ENCODE measurements around the gene AUTS2. TPM values are rescaled to one million over a fixed set of nuclear protein-coding genes. Genes with fewer than 3 reads are reported as not detected.

Gene AUTS2
- total RNA-seq, 1 experiment from 2014 or later: not detected

- no peak for DNase-seq (ENCODE audit: low read depth in 1 of 2, low spot score in 2 of 2)
- H3K36me3 ChIP-seq: no peaks in the 10 kb centered on the region
- no peak overlapping the region for H3K27ac ChIP-seq
- no peak overlapping the region for H3K4me3 ChIP-seq
- H3K27me3 ChIP-seq (replicated peaks): no peaks in the 10 kb centered on the region
- H3K4me1 ChIP-seq (replicated peaks): no peaks in the 10 kb centered on the region
- H3K9me3 ChIP-seq (replicated peaks): peaks cover 3% of the 10 kb centered on the region; the same call in 1 of the 2 replicates
These were observed 1112.4 kb downstream of the AUTS2 start for GRCh38 chr7:70710651-70711050.

- Histone ChIP-seq H3K27ac (no peak overlapping the region), H3K4me3 (no peak overlapping the region), H3K36me3 (no peaks in the 10 kb centered on the region), H3K27me3 (replicated peaks) (no peaks in the 10 kb centered on the region), H3K9me3 (replicated peaks) (peaks cover under 1% of the 10 kb centered on the region; the same call in 1 of the 2 replicates), H3K4me1 (replicated peaks) (no peaks in the 10 kb centered on the region)
- DNase-seq (ENCODE audit: low read depth in 1 of 2, low spot score in 2 of 2): no peak
These were observed 1113.2 kb downstream of the AUTS2 start for GRCh38 chr7:70711452-70711851.

GRCh38 chr7:70712942-70713341, 1114.7 kb downstream of the AUTS2 start:
- no peak for DNase-seq (ENCODE audit: low read depth in 1 of 2, low spot score in 2 of 2)
- no peak overlapping the region for H3K27ac ChIP-seq
- H3K4me3 ChIP-seq: no peak overlapping the region
- no peaks in the 10 kb centered on the region; the same call in 1 of the 2 replicates for H3K9me3 ChIP-seq (replicated peaks)
- no peaks in the 10 kb centered on the region for H3K36me3 ChIP-seq
- no peaks in the 10 kb centered on the region for H3K27me3 ChIP-seq (replicated peaks)
- no peaks in the 10 kb centered on the region for H3K4me1 ChIP-seq (replicated peaks)

GRCh38 chr7:70714506-70715038, 1116.3 kb downstream of the AUTS2 start:
- Histone ChIP-seq H3K9me3 (replicated peaks) (no peaks in the 10 kb centered on the region; the same call in 1 of the 2 replicates), H3K4me1 (replicated peaks) (no peaks in the 10 kb centered on the region), H3K27ac (no peak overlapping the region), H3K27me3 (replicated peaks) (no peaks in the 10 kb centered on the region), H3K4me3 (no peak overlapping the region), H3K36me3 (no peaks in the 10 kb centered on the region)
- no peak for DNase-seq (ENCODE audit: low read depth in 1 of 2, low spot score in 2 of 2)

- Histone ChIP-seq H3K9me3 (replicated peaks) (no peaks in the 10 kb centered on the region), H3K4me3 (no peak overlapping the region), H3K4me1 (replicated peaks) (no peaks in the 10 kb centered on the region), H3K27ac (no peak overlapping the region), H3K27me3 (replicated peaks) (no peaks in the 10 kb centered on the region), H3K36me3 (no peaks in the 10 kb centered on the region)
- DNase-seq (ENCODE audit: low read depth in 1 of 2, low spot score in 2 of 2): no peak
These were observed 1119.5 kb downstream of the AUTS2 start for GRCh38 chr7:70717553-70718329.

GRCh38 chr7:70719125-70719524, 1120.8 kb downstream of the AUTS2 start:
- Histone ChIP-seq H3K36me3 (no peaks in the 10 kb centered on the region), H3K27me3 (replicated peaks) (no peaks in the 10 kb centered on the region), H3K9me3 (replicated peaks) (no peaks in the 10 kb centered on the region), H3K4me3 (no peak overlapping the region), H3K4me1 (replicated peaks) (no peaks in the 10 kb centered on the region), H3K27ac (no peak overlapping the region)
- DNase-seq (ENCODE audit: low read depth in 1 of 2, low spot score in 2 of 2): no peak

GRCh38 chr7:70720191-70720873, 1122.1 kb downstream of the AUTS2 start:
- H3K27ac ChIP-seq: no peak overlapping the region
- H3K4me3 ChIP-seq: no peak overlapping the region
- no peaks in the 10 kb centered on the region for H3K36me3 ChIP-seq
- no peaks in the 10 kb centered on the region for H3K4me1 ChIP-seq (replicated peaks)
- H3K9me3 ChIP-seq (replicated peaks): no peaks in the 10 kb centered on the region
- DNase-seq (ENCODE audit: low read depth in 1 of 2, low spot score in 2 of 2): no peak
- no peaks in the 10 kb centered on the region for H3K27me3 ChIP-seq (replicated peaks)

- H3K4me1 ChIP-seq (replicated peaks): no peaks in the 10 kb centered on the region
- H3K4me3 ChIP-seq: no peak overlapping the region
- no peak overlapping the region for H3K27ac ChIP-seq
- no peaks in the 10 kb centered on the region; the same call in 1 of the 2 replicates for H3K9me3 ChIP-seq (replicated peaks)
- H3K27me3 ChIP-seq (replicated peaks): no peaks in the 10 kb centered on the region
- no peak for DNase-seq (ENCODE audit: low read depth in 1 of 2, low spot score in 2 of 2)
- no peaks in the 10 kb centered on the region for H3K36me3 ChIP-seq
These were observed 1123.2 kb downstream of the AUTS2 start for GRCh38 chr7:70721500-70721899.

- Histone ChIP-seq H3K4me1 (replicated peaks) (no peaks in the 10 kb centered on the region), H3K9me3 (replicated peaks) (no peaks in the 10 kb centered on the region; the same call in 1 of the 2 replicates), H3K27me3 (replicated peaks) (no peaks in the 10 kb centered on the region), H3K27ac (no peak overlapping the region), H3K4me3 (no peak overlapping the region), H3K36me3 (no peaks in the 10 kb centered on the region)
- no peak for DNase-seq (ENCODE audit: low read depth in 1 of 2, low spot score in 2 of 2)
These were observed 1125.1 kb downstream of the AUTS2 start for GRCh38 chr7:70723339-70723738.

- Histone ChIP-seq H3K4me3 (no peak overlapping the region), H3K36me3 (no peaks in the 10 kb centered on the region), H3K27me3 (replicated peaks) (no peaks in the 10 kb centered on the region), H3K4me1 (replicated peaks) (no peaks in the 10 kb centered on the region), H3K9me3 (replicated peaks) (no peaks in the 10 kb centered on the region; the same call in none of the 2 replicates), H3K27ac (no peak overlapping the region)
- no peak for DNase-seq (ENCODE audit: low read depth in 1 of 2, low spot score in 2 of 2)
These were observed 1127.2 kb downstream of the AUTS2 start for GRCh38 chr7:70725448-70725847.

GRCh38 chr7:70726294-70726693, 1128.0 kb downstream of the AUTS2 start:
- no peaks in the 10 kb centered on the region; the same call in none of the 2 replicates for H3K9me3 ChIP-seq (replicated peaks)
- H3K4me1 ChIP-seq (replicated peaks): no peaks in the 10 kb centered on the region
- H3K4me3 ChIP-seq: no peak overlapping the region
- no peak overlapping the region for H3K27ac ChIP-seq
- no peak for DNase-seq (ENCODE audit: low read depth in 1 of 2, low spot score in 2 of 2)
- no peaks in the 10 kb centered on the region for H3K36me3 ChIP-seq
- H3K27me3 ChIP-seq (replicated peaks): no peaks in the 10 kb centered on the region

- Histone ChIP-seq H3K4me3 (no peak overlapping the region), H3K27ac (no peak overlapping the region), H3K36me3 (no peaks in the 10 kb centered on the region), H3K4me1 (replicated peaks) (no peaks in the 10 kb centered on the region), H3K9me3 (replicated peaks) (no peaks in the 10 kb centered on the region; the same call in none of the 2 replicates), H3K27me3 (replicated peaks) (no peaks in the 10 kb centered on the region)
- DNase-seq (ENCODE audit: low read depth in 1 of 2, low spot score in 2 of 2): no peak
These were observed 1128.7 kb downstream of the AUTS2 start for GRCh38 chr7:70726951-70727378.

- Histone ChIP-seq H3K36me3 (no peaks in the 10 kb centered on the region), H3K4me3 (no peak overlapping the region), H3K9me3 (replicated peaks) (no peaks in the 10 kb centered on the region; the same call in none of the 2 replicates), H3K4me1 (replicated peaks) (no peaks in the 10 kb centered on the region), H3K27ac (no peak overlapping the region), H3K27me3 (replicated peaks) (no peaks in the 10 kb centered on the region)
- no peak for DNase-seq (ENCODE audit: low read depth in 1 of 2, low spot score in 2 of 2)
These were observed 1129.6 kb downstream of the AUTS2 start for GRCh38 chr7:70727861-70728260.

Measured in SJSA1 (cell line).